Fibroblast of pulmonary artery (primary cell): ENCODE results near the gene SDSL.

Experiments used
- DNase-seq: peaks from one replicate; pipeline ENCODE4 v3.0.0-alpha.2; 2010; ENCODE audit warnings: low read depth
- H3K4me3 ChIP-seq: replicated peaks from 2 replicates; pipeline ENCODE4 v1.5.1; 2011; ENCODE audit warnings: low read depth, mild to moderate bottlenecking, control low read depth, low read length, moderate library complexity
- TF ChIP-seq, protein P1 (sequence below): IDR thresholded peaks from 2 replicates; pipeline ENCODE4 v1.5.1; 2011; ENCODE audit warnings: mild to moderate bottlenecking, control low read depth, low read length, inconsistent platforms; ENCODE audit errors: missing control alignments

The SDSL gene

DNA sequence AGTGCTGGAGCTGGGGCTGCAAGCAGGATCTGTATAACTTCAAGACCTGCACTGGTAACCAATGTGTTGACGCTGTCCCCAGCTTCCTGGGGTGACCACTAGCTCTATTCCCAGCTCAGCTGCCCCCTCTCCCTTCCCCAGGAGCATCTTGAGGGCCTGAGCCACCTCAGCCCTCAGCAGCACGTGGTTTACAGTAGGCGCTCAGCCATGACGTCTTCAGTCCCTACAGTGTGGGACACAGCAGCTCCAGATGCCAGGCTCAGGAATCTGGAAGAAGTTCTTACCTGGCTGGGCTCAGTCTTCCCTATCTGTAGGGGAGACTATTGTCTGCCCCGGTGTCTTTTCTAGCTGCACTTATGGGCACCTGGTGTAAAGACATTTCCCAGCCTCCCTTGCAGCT, 27.1 kb upstream of the SDSL start:
- H3K4me3 ChIP-seq, result no peak overlapping the region
- DNase-seq, result no peak
- TF ChIP-seq, protein P1, sequence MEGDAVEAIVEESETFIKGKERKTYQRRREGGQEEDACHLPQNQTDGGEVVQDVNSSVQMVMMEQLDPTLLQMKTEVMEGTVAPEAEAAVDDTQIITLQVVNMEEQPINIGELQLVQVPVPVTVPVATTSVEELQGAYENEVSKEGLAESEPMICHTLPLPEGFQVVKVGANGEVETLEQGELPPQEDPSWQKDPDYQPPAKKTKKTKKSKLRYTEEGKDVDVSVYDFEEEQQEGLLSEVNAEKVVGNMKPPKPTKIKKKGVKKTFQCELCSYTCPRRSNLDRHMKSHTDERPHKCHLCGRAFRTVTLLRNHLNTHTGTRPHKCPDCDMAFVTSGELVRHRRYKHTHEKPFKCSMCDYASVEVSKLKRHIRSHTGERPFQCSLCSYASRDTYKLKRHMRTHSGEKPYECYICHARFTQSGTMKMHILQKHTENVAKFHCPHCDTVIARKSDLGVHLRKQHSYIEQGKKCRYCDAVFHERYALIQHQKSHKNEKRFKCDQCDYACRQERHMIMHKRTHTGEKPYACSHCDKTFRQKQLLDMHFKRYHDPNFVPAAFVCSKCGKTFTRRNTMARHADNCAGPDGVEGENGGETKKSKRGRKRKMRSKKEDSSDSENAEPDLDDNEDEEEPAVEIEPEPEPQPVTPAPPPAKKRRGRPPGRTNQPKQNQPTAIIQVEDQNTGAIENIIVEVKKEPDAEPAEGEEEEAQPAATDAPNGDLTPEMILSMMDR, result no peak

DNA sequence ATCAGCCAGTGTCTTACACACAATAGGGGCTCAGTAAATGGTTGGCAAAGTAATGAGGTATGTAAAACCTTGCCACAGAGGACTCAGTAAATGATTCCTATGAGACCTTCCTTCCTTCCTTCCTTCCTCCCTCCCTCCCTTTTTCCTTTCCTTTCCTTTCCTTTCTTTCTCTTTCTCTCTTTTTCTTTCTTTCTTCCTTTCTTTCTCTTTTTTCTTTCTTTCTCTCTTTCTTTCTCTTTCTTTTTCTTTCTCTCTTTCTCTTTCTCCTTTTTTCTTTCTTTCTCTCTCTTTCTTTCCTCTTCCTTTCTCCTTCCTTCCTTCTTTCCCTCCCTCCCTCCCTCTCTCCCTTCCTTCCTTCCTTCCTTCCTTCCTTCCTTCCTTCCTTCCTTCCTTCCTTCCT, 26.0 kb upstream of the SDSL start:
- H3K4me3 ChIP-seq, result no peak overlapping the region
- TF ChIP-seq, protein P1, result no peak
- DNase-seq, result no peak

- H3K4me3 ChIP-seq, result no peak overlapping the region
- TF ChIP-seq, protein P1, result no peak
- no peak for DNase-seq
These were observed 25.2 kb upstream of the SDSL start for GRCh38 chr12:113396828-113397496.

DNA sequence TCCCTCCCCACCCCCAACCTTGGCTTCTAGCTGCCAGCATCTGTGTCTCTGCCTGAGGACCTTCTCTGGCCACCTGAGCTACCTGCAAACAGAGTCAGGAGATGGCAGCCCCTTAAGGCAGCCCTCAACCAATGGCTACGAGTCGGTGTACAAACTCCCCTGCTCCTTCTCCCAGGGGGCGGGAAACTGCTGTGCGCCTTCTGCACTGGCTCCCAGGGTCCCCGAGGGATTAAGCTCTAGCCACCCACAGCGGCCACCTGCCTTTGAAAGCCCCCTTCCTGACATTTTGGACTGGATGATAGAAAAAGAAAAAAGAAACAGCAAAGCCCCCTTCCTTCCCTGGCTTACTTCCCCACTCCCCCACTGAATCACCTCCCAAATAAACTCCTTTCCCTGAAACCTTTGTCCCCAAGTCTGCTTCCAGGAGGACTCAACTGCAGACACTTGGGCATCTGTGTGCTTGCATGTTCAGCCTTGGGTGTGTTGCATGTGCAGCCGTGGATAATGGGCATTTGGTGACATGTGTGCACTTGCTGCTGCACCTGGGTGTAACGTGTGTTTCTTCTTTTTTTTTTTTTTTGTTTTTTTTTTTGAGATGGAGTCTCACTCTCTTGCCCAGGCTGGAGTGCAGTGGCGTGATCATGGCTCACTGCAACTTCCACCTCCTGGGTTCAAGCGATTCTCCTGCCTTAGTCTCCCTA, 24.5 kb upstream of the SDSL start:
- no peak overlapping the region for H3K4me3 ChIP-seq
- no peak for DNase-seq
- TF ChIP-seq, protein P1, result no peak

DNA sequence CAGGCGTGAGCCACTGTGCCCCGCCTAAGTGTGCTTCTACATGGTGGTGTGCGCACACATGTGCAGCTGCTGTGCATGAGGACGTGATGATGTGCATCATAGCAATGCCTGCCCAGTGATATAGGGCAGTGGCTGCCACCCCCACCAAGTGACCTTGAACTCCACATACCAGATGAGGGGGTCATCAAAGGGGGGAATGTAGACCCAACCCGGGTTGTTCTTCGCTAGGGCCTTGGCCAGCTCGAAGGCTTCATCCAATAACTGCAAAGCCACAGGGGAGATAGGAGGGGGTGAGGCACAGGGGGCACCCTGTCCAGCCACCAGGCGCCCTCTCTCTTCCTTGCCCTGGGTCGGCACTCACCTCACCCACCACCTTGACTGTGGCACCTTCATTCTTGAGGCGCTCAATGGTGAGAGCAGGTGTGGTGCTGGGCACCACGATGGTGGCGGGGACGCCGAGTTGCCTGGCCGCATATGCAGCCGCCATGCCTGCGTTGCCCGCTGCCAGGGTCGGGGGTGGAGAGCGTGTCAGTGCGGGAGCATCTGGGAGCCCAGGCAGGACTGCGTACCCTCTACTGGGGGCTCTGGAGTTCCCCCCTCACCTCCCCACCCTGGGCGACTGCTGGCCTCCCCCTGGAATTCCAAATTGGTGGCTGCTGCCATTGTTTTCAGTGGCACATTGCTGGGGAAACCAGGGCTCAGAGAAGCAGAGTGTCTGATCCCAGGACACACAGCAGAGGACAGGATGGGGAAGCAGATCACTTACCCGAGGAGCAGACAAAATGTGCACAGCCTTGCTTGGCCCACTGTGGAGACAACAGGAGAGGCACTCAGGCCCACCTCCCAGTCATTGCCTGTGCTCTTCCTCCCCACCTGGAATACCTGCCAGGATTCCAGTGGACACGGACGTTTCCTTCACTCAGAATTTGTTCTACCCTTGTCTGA, 23.6 kb upstream of the SDSL start:
- no peak overlapping the region for H3K4me3 ChIP-seq
- TF ChIP-seq, protein P1, result no peak
- DNase-seq, result no peak

DNA sequence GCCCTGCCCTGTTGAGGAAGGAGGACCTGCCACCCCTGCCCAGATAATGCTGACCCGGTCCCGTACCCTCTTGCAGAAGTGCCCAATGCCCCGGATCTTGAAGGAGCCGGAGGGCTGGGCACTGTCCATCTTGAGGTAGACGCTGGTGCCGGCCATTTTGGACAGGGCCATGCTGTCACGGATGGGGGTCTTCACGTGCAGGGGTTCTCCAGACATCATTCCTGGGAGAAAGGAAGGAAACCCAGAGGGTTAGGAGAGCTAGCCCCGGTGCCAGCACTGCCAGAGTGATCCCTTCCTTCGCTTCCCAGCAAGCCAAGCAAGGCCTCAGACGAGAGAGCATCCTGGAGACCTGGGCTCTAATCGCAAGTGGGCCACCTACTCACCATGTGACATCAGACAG, 22.7 kb upstream of the SDSL start:
- DNase-seq, result no peak
- TF ChIP-seq, protein P1, result no peak
- no peak overlapping the region for H3K4me3 ChIP-seq
